Skin epidermis (tissue), 12 donors: ENCODE data around the gene HPSE2.
"Not testable (repeated sequence)": the region's sequence is repeated elsewhere in the genome, so short reads cannot be mapped to it uniquely, and the experiment has no call there.

Source experiments
- H3K27ac ChIP-seq, 21 experiments: fragments of 200-600 bp; sonication (generic) in 11 of 21; one replicate each; pipeline ENCODE4 v1.5.0; 2020; ENCODE audit warnings: mild to moderate bottlenecking in 3 of 21, inconsistent platforms in 2 of 21, moderate library complexity in 2 of 21
- H3K4me3 ChIP-seq, 7 experiments: fragments of 200-600 bp; sonication (generic) in 2 of 7; one replicate each; pipeline ENCODE4 v1.5.0; 2020; ENCODE audit warnings: inconsistent platforms in 2 of 7, mild to moderate bottlenecking in 2 of 7, moderate library complexity in 1 of 7

Gene HPSE2

DNA sequence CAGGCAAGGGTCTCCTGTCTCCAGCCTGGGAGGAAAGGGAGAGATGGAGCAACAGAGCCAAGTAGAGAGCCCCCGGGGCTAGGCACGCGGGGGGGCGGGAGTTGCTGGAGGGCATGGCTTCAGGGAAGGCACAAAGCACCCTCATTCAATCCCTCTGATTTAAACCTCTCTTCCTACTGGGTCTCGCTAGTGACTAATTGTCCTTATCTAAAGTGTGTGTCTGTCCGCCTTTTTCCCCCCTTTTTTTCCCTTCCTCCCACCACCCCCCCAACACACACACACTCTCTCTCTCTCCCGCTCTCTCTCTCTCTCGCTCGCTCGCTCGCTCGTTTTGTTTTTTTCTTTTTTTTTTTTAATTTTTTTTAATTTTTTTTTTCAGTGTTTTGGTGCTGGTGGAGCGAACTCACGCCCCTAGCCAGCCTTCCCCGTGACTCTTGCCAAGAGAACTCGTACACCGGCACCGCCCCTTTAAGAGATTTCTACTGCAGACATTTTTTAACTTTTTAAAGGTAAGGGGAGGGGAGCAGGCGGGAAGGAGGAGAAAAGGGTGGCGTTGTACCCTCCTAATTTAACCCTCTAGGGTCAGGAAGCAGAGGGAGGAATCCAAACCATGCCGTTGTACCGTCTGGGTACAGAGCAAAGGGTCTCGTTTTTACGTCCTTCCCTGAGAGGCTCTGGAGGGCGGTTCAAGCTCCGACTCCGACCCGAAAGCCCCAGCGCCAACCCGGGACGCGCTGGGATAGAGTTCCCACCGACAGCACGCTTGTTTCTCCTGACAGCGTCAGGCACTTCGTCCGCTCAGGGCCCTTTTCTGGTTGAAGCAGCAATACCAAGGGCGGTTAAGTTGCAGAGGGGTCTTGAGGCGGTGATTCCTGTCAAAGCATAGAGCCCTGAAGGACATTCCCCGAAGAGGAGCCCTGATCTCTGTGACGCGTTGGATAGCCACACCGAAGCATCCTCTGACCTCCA, at the start of gene HPSE2:
TSS of gene HPSE2 (minus strand) at position 195 of the 969 bp plus-strand sequence.
- Histone ChIP-seq H3K4me3 (peak within 1 kb of the TSS in 5 of 7 experiments; percentile 18 to 41 (median 25)), H3K27ac (peak within 1 kb of the TSS in 6 of 21 experiments; percentile 2 to 79 (median 52))

DNA sequence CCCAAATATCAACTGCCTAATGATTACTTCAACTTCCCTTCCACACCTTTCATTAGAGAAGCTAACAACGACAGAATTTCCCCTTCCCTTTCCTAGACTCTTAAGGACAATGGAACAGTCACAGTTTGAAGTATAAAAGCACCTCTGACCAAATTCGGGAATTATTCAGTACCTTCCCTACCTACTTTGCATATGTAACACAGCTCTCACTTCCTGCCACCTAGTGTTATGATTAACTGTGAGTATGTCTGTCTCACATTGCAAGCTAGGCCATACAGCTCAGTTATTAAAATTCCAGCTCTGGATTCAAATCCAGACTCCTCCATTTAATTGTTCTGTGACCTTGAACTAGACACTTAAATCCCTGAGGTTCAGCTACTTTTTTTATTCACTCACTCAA, 44.8 kb upstream of the HPSE2 start:
- Histone ChIP-seq H3K27ac (peak overlapping the region in 1 of 21 experiments; percentile 60), H3K4me3 (no peak overlapping the region)

DNA sequence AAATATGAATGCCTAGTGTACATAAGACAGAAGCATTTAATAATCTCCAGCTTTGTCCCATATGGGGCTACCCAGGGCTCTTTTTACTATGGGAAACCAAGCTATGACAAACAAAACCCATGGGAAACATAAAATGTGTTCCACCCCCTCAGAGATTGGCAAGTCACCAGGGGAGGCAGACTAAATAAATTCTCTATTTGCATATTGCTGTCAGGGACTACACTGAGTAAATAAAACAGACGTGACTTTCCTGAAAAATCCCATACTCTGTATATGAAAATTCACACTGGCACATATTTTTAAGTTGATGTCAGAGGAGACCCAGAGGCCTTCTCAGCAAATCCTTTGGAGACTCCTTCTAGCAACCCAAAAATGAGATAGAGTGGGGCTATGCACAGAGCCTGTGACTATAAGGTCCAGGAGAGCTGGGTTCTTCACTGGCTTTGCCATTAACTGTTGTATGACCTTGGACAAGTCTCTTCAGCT, 44.0 kb upstream of the HPSE2 start:
- Histone ChIP-seq H3K4me3 (no peak overlapping the region), H3K27ac (peak overlapping the region in 1 of 21 experiments; percentile 60)

DNA sequence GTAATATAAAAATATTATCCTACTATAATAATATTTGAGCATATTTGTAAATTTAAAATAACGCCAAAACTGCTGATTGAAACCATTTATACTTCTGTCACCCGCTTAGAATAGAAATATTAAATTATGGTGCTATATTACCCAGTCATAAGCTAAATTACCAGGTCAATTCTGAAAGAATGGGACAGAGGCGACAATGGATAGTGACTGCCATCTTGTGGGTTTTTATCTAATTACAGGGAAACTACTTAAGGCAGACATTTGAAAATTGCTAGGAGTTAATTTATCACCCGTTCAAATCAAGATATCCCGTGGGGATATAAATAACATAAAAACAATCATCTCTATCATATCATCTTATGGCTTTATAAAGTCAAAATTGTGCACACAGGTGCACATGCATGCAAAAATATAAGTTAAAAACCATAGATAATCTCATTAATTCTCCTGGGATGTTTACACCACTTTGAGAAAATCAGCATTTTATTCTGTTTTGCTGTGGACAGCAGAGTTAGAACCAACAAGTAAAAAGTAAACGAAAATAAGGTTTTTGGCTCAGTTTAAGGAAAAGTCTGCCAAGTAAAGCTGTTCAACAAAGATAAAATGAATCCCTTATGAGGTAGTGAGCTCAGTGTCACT, 41.3 kb upstream of the HPSE2 start:
- Histone ChIP-seq H3K4me3 (no peak overlapping the region), H3K27ac (no peak overlapping the region)

DNA sequence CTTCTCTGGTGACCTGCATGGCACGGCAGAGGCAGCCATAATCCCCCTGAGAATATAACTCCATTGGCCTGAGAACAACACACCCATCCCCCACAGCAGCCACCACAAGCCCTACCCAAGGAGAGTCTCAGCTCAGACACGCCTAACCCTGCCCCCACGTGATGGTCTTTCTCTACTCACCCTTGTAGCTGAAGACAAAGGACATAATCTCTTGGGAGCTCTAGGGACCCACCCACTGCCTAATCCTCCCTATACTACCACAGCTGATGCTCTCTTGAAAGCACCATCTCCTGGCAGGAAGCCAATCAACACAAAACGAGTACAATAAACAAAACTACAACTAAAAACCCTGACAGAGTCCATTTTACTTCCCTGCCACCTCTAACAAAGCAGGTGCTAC, 30.7 kb upstream of the HPSE2 start:
- Histone ChIP-seq H3K4me3 (no peak overlapping the region), H3K27ac (no peak overlapping the region)

DNA sequence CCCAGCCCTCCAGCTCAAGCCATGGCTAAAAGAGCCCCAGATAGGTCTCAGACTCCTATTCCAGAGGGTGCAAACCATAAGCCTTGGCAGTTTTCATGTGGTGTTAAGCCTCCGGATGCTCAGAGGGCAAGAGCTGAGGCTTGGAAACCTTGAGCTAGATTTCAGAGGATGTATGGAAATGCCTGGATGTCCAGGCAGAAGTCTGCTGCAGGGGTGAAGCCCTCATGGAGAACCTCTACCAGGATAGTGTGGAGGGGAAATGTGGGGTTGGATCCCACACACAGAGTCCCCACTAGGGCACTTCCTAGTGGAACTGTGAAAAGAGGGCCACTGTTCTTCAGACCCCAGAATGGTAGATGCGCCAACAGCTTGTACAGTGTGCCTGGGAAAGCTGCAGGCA, 13.2 kb upstream of the HPSE2 start:
- Histone ChIP-seq H3K27ac (no peak overlapping the region), H3K4me3 (no peak overlapping the region)

DNA sequence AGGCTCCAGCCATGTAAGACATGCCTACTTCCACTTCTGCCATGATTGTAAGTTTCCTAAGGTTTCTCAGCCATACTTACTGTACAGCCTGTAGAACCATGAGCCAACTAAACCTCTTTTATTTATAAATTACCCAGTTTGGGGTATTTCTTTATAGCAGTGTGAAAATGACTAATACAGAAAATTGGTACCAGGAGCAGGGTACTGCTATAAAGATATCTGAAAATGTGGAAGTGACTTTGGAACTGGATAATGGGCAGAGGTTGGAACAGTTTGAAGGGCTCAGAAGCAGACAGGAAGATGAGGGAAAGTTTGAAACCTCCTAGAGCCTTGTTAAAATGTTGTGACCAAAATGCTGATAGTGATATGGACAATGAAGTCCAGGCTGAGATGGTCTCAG, 12.2 kb upstream of the HPSE2 start:
- H3K27ac ChIP-seq, H3K4me3 ChIP-seq: not testable (repeated sequence)

DNA sequence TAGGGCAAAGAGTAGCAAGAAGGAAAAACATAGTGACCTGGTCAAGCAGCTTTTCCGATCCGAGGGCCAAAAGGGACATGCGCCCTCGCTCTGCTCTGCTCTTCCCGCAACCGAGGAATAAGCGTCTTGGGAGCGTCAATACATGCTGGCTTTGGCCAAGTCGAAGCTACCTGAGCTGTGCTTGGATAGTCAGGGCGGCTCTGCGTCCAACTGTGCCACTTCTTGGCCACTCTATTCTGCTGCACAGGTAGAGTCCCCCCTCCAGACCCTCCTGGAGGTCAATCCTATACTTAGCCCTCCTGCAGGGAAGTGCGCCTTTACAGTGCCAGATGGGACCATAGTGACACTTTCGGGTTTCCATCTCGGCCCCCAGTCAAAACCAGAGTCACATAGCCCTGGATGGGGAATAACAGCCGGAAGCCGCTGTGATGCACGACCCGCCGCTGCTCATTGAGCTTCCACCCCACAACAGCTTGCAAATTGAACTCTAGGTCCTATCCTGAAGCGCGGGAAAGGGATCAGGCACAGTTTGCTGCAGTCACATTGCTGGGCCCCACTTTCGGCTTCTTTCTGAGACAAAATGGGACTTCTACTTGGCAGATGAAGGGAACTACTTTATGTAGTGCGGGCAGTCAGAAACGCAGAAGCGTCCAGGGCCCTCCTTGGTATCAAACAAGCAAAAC, 1.1 kb upstream of the HPSE2 start:
- Histone ChIP-seq H3K27ac (no peak overlapping the region), H3K4me3 (no peak overlapping the region)

DNA sequence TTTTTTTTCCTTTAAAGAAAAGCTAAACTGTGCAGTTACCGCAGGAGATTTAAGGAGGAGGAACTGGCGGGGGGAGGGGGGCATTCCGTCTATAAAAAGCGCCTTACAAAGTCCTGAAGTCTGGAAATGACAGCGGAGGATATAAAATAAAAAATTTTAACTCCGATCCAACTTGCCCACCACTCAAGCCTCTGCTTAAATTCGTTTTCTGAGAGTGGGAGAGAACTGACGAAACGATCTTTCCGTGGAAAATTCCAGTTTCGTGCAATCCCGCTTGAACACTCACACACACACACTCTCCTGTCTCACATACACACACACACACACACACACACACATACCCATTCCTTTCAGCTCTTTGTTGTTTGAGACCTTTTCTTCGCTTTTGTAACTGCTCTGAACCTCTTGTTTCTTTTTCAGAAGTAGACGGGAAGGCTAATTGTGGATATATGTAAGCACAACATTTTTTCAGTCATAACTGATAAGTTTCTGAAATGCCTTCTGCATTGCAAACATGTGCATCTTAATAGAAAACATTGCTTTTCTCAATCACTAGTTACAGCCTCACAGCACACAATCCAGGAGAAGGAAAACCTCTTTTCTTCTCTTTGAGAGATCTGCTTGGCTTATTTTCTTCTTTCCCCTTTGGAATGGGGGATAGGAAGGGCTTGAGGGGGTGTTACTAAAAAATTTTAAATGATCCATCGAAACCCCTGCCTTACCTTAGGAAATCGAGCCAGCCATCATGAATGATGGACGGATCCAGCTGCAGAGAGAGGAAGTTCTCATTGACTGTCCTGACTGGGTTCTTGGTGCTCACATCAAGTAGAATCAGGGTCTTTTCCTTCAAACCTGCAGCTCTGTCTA, 628 bp downstream of the HPSE2 start:
- peak overlapping the region in 6 of 7 experiments; percentile 13 to 41 (median 22) for H3K4me3 ChIP-seq
- peak overlapping the region in 6 of 21 experiments; percentile 2 to 79 (median 52) for H3K27ac ChIP-seq

DNA sequence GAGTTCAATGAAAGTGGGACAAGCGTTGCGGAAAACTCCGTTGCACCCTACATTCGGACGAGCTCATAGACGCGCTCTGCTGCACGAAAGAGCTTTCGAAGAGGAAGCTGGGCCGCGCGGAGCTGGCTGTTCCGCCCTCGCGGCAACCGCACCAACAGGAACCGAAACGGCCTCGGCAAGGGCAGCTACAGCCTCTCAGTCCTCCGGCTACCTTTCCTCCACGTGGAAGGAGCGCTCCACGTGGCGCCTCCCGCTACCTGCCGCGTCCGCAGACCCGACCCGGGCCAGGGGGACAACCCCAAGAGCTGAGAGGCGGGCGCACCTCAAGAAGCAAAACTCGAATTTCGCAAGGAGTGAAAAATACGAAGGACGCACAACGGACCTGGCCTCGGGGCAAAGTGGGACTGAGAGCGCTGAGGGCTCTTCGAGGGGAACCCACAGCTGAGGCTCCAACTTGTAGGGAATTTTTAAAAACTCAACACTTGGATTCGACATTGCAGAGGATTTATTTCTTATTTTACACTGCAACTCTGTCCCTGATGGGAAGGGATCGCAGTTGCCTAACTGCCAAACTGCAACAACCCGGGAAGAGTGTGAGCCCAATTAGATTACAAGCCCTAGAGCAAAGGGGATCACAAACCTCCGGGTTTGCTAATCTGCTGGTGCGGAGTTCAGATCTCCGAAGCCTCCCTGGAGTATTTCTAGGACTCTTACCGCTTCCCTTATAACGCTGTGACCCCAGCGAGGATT, 1.4 kb downstream of the HPSE2 start:
- H3K27ac ChIP-seq, result peak overlapping the region in 7 of 21 experiments; percentile 2 to 79 (median 47)
- H3K4me3 ChIP-seq, result peak overlapping the region; percentile 13 to 41 (median 25)

DNA sequence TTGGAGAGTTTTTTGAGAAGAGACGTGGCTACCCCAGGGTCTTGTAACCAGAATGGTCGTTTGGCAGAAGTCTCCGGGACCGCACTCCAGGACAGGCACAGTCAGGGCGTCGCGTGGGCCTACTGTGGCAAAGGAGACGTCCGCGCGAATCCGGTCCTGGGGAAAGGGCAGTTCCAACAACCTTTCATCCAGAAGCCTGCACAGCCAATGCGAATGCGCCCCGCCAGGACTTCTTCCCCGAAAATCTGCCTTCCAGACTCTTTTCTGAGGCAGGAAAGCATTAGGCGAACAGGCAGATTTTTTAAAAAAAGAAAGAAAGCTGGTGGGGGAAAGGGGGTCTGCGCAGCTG, 2.0 kb downstream of the HPSE2 start:
- H3K27ac ChIP-seq, result peak overlapping the region in 6 of 21 experiments; percentile 2 to 79 (median 42)
- H3K4me3 ChIP-seq, result peak overlapping the region in 6 of 7 experiments; percentile 18 to 41 (median 26)

DNA sequence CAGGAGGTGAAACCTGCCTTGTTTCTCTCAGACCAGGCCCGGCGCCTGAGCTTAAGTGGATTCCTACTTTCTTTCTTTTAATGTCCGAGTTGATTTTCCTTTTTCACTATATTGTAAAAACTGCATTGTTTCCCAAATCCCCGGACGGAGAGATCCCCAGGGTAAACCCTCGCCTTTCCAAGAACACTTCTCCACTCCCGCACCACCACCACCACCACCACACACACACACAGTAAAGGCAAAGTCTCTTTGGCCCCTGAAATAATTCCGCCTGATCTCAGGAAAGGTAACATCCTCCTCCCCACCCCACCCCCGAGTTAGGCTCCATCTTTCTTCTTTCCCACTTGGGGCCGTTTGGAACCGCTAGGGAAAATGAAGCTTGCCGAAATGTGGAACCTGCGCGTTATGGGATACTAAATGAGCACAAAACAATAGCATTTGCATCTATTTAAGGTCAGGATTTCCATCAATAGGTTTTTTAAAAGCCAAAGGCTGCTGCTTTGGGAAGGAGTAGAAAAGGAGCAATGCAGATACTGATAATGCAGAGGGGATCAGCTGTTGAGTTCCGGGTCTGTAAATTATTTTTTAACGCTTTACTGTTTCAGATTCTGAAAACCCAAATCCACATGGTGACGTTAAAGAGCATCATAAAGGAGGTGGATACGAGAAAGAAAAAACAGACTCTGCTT, 2.5 kb downstream of the HPSE2 start:
- peak overlapping the region in 4 of 7 experiments; percentile 3 to 41 (median 24) for H3K4me3 ChIP-seq
- peak overlapping the region in 3 of 21 experiments; percentile 21 to 79 (median 67) for H3K27ac ChIP-seq

DNA sequence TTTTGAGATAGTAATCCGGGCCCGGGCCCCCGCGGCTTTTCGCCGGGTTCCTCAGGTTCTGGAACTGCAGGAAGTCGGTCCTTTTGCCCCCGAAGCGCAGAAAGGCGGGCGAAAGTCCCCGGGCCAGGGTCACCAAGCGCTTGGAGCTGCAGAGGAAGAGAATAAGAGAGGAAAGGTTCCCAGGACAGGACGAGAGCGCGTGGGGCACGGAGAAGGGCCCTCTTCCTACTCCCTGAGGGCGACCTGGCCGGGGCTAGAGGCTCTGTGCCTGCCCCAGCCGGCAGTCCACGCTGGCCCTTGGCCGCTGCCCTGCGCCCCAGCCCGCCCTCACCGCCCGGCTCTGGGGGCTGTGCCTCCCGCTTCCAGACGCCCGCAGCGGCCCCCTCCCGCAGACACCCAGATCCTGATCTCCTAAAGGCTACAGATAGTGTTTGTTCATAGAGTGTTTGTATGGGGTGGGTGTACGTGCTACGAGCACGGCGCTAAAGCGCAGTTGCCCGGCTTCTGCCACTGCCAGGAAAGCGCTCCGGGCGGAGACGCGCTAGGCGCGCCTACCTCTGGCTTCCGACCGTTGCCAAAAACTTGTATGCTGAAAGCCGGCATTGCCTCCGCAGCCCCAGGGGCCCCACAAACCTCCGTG, 3.2 kb downstream of the HPSE2 start:
- peak overlapping the region in 7 of 21 experiments; percentile 2 to 67 (median 35) for H3K27ac ChIP-seq
- H3K4me3 ChIP-seq, result peak overlapping the region in 3 of 7 experiments; percentile 3 to 29 (median 17)

DNA sequence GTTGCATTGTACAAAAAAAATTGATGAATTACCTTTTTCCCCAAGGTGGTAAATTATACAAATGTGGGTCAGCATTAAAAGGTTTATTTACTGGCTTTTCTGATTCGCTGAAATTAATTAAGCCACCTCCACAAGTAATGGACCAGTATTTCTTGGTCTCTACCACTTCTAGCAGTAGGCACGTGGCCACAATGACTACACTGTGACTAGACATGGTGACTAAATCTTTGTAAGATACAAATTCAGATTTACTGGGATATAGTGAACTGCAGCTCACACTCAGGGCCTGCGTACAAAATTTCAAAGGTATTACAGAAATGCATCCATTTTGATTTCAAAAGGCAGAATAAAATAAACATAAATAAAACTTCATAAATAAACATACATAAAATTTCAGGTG, 10.9 kb downstream of the HPSE2 start:
- Histone ChIP-seq H3K4me3 (no peak overlapping the region), H3K27ac (no peak overlapping the region)

DNA sequence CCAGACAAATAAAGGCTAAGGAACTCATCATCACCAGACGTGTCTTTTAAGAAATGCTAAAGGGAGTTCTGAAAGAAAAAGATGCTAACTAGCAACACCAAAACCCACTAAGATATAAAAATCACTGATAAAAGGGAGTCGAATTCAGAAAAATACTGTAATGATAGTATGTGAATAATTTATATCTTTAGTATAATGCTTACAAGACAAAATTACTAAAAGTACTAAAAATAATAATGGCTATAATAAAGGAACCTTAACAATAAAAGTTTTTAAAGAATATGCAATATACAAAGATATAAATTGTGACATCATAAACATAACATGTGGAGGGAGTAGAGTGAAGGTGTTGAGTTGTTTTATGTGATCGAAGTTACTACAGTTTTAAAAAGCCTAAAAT, 28.3 kb downstream of the HPSE2 start:
- Histone ChIP-seq H3K4me3 (no peak overlapping the region), H3K27ac (no peak overlapping the region)

DNA sequence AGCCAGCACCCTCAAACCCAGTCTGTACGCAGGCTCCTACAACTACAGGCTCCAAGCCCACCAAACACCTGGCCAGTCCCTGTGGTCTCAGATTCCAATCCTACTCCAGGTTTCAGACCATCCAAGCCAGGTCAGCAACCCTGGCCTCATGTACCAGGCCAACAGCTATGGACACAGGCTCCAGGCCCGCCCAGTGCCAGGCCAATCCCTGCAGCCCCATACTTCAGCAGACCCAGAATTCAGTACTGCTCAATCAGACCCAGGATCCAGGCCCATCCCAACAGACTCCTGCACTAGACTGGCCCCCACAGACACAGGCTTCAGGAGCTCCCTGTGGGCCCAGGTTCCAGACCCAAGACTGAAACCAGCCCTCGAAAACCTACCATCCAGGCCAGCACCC, 32.3 kb downstream of the HPSE2 start:
- H3K4me3 ChIP-seq, result no peak overlapping the region
- no peak overlapping the region for H3K27ac ChIP-seq

DNA sequence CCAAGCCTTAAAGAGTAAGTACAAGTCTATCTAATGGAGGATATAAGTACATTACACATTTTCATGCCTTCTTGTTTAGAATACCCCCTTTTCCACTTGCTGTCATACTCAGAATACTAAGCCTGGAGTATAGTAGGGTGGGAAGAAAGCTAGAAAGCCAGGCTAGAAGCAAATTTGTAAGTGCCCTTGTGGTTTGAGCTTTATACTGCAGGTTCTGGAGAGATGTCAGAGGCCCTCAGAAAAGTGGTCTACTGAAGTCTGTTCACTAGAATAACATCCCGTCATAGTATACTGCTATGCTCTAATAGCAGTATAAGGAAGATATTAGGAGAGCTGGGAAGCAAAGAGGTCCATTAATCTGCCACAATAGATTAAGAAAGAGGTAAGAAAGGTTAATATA, 62.7 kb downstream of the HPSE2 start:
- no peak overlapping the region for H3K27ac ChIP-seq
- no peak overlapping the region for H3K4me3 ChIP-seq
